Stromal cell of bone marrow (primary cell): ENCODE results near the gene GSTA3.
"Not testable (repeated sequence)": the region's sequence is repeated elsewhere in the genome, so short reads cannot be mapped to it uniquely, and the experiment has no call there.

ENCODE experiments used
- DNase-seq: peaks from one replicate; pipeline ENCODE4 v3.0.0-alpha.2; 2012; ENCODE audit warnings: low read depth

The GSTA3 gene

DNA sequence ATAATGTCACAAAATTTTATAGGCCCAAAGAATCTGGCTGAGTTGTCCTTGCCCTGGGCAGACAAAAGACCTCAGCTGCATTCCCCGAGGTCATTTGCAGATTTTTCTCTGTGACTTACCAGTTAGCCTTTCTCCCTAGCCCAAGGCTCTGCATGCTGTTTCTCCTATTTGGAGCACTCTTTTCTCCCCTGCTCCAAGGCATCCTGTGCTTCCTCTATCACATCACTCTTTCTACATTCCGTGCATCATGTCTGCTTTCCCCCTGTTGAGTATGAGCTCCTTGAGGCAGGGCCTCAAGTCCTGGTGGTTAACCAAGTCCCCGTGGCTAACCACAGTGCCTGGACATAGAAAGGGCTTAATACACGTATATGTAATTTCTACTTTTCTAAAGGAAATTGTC is 593 bp upstream of the GSTA3 start:
- no peak for DNase-seq

DNA sequence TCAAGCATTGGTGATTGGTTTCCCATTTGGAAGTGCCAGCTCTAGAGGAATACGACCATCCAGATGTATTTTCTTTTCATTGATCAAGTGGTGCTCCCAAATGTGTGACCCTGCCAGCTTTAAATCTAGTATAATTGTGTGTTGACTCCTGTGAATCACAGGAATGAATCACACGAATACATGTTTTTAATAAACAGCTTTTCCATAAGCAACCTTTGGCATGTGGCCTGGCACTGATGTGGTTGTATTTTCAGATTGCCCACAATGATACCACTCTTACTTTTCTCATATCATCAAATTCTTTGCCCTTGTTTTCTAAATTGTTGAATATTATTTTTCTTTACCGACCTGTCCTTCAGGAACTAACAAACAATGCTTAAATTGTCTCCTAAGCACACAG is 367 bp downstream of the GSTA3 start:
- no peak for DNase-seq

DNA sequence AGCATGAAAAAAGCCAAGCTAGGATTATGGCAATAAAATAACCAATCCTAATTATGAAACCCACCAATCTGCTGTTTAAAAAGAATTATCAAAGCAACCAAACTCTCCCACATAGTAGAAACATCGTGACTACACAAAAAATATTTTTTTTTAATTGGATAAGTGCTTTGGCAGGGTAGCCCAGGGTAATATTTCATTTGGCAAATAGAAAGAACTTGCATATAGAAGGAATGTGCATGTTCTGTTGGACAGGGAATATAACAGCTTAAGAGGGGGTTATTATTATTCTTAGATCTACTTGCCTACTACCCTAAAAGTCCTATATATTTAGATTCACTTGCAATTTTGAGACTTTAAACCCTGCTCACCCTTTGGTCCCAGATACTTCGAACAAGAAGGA is 972 bp downstream of the GSTA3 start:
- DNase-seq = no peak

DNA sequence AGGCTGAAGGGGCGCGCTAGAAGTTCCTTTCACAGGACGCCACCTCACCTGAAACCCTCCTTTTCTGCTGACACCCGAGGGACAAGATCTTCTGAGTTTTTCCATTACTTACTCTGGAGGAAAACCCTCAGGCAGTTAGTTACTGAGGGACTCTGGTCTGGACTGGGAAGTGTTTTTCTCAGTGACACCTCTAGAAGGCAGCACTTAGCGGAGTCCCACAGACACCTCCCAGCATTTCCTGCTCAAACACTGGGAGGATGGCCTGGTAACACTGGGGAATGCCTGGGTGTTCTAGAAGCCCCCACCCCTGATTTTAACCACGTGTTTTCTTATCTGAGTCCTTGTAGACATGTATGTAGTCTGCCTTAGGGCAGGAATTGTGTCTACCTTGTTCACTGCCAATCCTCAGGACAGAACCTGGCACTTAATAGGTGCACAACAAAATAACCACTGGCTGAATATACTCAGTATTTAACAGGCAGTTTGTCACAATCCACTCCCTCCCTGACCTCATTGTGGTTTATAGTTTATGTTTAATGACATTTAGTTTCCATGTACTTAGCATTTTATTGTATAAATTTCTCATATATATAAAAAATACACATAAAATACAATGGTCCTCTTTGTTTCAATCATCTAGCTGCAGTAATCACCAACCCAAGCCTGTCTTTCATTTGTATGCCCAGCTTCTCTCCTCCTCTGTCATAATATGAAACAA is 4.8 kb downstream of the GSTA3 start:
- no peak for DNase-seq

DNA sequence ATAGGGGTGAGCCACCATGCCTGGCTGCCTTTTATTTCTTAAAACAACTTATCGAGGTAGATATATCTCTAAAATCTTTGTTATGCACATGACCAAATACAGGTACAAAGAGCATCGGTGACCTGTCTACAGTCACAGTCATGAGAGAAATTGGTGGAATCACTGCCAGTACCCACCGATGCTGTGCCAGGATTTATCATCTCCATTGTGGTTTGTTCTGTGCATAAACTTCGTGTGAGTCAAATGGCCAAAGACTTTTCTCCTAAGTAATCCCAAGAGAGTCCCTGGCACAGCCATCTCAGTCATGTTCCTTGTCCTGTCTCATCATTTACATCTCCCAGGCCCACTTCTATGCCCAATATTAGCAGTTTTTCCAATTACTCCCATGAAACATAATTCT is 9.0 kb downstream of the GSTA3 start:
- no peak for DNase-seq

DNA sequence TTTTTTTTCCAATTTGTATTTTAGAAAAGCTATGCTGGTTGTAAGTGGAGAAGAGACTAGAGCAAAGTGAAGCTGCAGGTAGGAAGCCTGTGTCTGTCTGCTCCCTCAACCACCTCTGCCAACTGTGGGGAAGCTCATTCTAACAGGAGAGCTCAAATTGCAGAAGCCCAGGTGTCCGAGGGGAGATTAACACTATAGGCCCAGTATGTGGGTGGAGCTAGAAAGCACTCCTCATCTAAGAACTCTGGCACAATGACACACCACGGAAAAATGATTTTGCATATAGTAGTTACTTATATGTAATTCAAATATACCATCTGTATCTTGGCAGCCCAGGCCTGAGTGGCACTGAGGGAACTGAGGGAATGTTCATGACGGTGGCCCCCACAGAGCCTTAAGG is 13.7 kb downstream of the GSTA3 start:
- not testable (repeated sequence) for DNase-seq

DNA sequence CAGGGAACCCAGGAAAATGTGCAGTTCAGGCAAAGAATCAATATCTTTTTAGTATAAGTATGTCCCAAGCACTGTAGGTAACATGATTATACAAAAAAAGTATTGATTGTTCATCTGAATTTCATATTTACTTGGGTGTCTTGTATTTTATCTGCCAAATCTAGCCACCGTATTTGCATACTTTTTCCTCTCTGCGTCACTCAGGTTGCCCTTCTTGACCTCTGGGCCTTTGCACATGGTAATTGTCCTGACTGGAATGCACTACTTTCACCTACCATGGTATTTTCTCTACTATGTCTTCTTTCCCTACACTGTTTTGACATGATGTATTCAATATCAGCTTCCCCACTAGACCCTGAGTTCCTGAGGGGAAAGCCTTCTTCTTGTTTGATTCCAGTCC is 15.2 kb downstream of the GSTA3 start:
- DNase-seq = no peak

DNA sequence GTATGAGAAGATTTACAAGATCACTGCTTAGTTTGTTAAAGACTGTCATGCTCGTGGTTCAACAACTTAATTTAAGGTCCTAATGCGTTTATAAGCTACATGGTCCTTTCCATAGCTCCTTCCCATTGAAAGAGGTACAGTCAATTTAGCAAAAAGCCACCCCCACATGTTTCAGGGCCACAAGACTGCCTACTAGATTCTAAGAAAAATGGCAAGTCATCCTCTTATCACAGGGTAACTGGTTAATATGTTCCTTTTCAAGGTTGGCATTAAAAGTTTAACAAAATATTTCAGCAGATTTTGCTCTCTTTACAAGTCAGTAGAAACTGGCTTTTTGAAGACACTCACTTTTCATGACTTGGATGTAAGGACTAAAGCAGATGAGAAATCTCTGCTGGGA is 15.7 kb downstream of the GSTA3 start:
- DNase-seq = no peak

DNA sequence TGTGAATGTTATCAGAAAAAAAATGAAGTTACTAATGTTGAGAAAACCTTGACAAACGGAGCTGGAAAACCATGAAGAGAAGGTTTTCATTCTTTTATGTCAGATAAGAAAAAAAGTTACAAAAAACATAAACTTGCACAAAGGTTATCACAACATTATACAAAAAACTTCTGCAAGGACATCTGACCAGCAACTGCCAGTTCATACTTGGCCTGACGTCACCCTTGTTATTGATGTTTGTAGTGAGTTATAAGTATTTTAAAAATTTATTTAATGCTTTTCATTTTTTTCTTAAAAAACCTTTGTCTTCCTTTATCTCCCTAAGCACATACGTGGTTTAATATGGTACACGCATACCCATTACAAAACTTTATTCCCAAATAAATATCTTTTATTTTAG is 16.3 kb downstream of the GSTA3 start:
- DNase-seq = no peak

DNA sequence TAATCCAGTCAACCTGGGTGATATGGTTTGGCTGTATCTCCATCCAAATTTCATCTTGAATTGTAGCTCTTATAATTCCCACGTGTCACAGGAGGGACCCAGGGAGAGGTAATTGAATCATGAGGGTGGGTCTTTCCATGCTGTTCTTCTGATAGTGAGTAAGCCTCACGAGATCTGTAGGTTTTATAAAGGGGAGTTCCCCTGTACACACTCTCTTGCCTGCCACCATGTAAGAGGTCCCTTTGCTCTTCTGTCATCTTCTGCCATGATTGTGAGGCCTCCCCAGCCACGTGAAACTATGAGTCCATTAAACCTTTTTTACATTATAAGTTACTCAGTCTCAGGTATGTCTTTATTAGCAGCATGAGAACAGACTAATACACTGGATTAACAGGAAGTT is 19.5 kb downstream of the GSTA3 start:
- no peak for DNase-seq

DNA sequence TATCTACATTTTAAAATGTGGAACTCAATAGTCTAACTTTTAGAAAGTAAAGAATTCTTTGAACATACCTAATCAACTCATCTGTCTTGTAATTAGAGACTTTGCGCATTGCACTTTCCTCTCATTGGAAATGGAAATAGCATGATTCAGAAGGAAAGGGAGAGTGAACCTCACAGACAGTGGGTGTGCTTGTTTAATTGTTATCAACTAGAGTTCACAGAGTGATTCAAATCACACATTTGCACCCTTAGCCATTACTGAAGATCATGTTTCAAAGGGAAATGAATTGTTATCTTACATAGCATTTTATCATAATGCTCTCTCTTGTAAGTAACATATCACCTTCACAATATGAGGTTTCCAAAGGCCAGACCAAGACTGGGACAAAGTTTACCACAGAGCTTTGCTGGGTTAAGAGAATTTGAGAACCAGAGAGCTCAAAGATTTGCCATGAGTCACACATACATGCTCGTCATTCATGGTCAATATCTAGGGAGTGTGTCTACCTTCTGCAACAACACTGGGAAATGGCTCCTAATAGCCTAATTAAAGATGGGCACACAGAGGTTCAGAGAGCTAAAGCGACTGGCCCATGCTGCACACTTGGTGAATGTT is 21.5 kb downstream of the GSTA3 start:
- no peak for DNase-seq

DNA sequence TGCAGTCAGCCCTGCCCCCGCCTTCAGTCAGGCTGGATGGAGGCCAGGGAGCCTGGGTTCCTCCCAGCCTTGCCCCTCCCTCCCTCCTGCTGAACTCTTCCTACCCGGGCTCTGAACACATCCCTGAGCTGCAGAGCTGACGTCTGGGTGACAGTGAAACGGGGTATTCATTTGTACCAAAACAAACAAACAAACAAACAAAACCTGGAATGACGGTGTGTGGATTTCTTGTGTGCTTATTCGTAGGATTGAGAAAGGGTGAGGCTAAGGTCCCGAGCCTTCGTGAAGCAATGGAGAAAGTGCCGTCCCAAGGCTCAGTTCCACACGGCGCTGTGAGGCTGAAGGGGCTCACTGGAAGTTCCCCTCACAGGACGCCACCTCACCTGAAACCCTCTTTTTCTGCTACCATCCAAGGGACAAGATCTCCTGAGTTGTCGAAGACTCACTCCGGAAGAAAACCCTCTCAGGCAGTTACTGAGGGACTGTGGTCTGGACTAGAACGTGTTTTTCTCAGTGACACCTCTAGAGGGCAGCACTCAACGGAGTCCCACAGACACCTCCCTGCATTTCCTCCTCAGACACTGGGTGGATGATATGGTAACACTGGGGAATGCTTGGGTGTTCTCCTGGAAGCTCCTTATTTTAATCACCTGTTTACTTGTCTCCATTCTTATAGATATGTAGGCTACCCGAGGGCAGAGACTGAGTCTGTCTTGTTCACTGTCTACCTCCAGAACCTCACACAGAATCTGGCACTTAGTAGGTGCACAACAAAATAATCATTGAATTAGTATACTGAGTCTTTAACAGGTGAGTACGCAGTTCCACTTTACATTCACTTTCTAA is 27.3 kb downstream of the GSTA3 start:
- peak; percentile 41 for DNase-seq

DNA sequence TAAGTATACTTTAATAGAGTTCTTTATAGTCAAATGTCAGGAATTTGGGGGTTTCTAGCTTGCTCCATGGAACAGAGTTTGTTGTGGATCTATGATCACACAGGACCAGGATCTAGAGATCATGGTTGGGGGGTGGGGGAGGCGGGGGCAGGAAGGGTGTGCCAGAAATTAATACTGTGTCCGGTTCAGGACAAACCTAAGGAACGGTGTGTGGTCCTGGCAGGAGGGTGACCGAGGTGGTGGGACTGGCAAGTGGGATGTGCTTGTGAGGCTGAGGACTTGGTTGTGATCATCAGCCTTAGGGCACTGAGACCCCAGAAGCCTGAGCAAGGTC is 27.9 kb downstream of the GSTA3 start:
- DNase-seq = no peak

DNA sequence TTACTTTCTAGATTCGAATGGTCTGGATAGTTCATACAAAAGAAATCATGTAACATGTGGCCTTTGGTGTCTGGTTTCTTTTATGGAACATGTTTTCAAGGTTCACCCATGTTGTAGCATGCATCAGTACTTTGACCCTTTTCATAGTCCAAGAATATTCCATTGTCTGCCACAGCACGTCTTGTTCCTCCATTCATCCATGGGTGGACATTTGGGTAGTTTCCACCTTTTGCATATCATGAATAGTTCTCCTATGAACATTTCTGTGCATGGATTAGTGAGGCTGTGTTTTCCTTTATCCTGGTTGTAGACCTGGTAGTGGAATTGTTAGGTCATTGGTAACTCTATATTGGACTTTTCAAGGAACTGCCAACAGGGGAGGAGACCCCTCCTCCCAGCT is 31.7 kb downstream of the GSTA3 start:
- no peak for DNase-seq

DNA sequence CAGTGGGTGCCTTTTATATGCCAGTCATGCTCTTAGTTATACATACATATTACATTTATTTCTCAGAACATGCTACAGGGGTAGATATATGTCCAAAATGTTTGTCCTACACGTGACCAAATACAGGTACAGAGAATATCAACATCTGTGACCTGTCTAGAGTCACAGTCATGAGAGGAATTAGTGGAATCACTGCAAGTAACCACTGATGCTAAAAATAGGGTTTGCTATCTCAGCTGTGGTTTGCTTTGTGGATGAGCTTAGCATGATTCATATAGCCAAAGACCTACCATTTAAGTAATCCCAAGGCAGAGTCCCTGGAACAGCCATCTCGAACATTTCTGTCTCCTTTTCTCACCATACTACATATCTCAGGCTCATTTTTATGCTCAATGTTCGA is 32.3 kb downstream of the GSTA3 start:
- DNase-seq = peak; percentile 69

DNA sequence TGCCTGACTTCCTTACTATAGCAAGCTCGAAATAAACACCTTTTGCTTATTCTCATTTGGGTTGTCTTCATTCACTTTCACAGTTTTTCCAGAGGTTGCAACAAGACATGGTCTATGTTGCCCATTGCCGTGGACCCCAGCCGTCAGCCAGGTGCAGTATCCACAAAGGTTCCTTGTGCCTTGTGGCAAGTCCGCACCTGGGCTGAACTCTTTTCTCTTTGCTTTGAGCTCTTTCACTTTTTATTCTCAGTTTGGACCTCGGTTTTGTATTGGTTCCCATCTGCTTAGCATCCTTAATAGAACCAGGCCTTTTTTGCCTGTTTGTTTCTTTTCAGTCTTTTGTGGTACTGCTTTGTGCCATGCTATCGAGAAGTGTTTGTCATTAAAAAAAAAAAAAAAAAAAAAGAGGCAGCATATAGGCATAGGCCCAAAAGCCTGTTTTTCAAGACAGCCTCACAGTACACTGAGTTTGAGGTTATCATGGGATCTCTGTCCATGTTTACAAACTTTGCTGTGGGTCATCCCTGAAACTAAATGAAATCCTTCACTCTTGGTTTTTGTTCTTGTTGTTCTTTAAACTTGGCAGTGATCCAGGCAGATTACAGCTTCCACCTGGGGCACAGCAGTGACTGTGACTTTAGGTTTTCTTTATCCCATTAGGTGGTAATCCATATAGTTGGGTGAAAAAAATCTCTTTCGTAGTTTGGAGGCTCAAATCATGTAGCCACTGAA is 33.3 kb downstream of the GSTA3 start:
- DNase-seq = no peak

DNA sequence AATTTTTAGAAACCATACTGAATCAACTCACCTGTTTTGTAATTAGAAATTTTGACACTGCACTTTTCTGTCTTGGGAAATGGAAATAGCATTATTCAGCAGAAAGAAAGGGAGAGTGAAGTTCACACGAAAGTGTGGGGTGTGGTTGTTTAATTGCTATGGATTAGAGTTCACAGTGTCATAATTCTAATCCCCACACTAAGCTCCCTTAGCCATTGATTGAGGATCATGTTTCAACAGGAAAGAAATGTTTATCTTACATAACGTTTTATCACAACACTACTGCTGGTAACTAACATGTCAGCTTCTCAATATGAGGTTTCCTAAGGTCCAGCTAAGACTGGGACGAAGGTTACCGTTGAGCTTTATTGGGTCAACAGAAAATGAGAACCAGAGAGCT is 37.5 kb downstream of the GSTA3 start:
- no peak for DNase-seq

DNA sequence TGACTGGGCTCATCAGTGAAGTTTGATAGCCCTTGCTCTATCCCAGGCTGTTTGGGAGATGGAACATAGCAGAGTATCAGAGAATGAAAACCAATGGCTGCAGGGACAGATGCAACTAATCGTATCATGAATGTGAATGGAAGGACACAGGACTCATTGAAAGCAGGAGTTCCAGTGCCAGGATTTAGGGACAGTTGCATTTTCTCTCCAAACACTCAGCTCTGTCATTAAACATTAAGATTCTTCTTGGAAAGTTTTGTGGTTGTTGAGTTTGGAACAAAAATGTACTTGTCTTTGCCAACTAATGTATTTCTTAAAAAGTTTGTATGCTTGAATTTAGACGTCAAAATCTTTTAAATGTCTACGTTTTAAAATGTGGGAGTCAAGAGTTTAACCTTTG is 37.9 kb downstream of the GSTA3 start:
- DNase-seq = no peak

DNA sequence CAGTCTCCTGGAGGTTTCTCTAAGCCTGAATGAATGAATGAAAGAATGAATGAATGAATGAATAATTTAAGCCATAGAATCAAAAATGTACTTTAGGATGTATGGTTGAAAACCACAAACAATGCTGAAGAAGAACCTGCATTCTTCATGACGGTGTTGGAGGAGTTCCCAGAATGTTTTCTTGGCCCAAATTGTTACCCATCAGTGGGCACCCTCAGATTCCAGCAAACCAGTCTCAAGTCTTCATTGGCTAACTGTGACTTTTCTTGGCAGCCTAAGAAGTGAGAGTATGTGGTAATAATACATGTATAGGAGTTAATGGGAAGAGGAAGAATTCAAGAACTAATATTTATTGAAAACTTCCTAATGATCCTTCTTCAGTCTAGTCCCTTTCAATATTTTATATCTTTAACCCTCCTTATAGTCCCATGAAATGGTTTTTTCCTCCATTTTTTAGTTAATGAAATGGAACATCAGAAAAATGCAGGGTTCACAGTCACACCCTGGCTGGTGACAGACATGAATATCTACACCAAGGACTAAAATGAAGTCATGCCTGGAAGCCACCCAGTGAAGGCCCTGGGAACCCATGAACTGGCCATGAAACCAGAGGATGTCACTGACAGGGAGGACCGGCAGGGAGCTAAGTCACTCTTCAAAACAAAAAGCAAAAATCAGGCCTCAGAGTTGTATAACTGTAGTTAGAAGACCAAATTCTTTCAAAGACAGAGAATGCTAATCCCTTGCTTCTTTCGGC is 39.0 kb downstream of the GSTA3 start:
- DNase-seq = not testable (repeated sequence)

DNA sequence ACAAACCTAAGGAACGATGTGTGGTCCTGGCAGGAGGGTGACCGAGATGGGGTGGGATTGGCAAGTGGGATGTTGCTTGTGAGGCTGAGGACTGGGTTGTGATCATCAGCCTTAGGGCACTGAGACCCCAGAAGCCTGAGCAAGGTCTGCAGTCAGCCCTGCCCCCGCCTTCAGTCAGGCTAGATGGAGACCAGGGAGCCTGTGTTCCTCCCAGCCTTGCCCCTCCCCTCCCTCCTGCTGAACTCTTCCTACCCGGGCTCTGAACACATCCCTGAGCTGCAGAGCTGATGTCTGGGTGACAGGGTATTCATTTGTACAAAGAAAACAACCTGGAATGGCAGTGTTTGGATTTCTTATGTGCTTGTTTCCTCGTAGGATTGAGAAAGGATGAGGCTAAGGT is 40.6 kb downstream of the GSTA3 start:
- not testable (repeated sequence) for DNase-seq

DNA sequence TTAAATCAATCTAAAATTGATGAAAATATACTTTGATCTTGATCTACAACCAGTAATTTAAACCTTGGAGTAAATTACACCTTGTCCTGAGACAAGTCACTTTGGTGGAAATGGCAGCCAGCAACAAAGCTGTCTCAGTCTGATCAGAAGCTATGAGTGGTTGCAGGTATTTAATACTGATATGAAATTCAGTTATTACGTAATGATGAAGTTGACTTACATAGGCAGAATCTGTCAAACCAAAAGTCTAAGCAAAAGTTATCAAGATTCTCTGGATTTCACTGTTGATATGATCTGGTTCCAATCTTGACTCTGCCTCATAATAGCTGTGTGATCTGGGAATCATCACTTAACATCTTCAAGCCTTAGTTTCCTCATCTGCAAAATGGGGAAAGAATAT is 41.3 kb downstream of the GSTA3 start:
- DNase-seq = no peak

DNA sequence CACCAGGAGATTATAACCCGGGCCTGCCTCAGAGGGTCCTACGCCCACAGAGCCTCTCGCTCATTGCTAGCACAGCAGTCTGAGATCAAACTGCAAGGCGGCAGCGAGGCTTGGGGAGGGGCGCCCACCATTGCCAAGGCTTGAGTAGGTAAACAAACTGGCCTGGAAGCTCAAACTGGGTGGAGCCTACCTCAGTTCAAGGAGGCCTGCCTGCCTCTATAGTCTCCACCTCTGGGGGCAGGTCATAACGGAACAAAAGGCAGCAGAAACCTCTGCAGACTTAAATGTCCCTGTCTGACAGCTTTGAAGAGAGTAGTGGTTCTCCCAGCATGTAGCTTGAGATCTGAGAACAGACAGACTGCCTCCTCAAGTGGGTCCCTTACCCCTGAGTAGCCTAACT is 48.3 kb downstream of the GSTA3 start:
- not testable (repeated sequence) for DNase-seq
